ENCODE results near the gene FHOD3. TPM values are rescaled to one million over a fixed set of nuclear protein-coding genes. Genes with fewer than 3 reads are reported as not detected.
"Not testable (repeated sequence)": the region's sequence is repeated elsewhere in the genome, so short reads cannot be mapped to it uniquely, and the experiment has no call there.

The FHOD3 gene
- total RNA-seq, 3 donors from 2014 or later = 2.7 to 14.4 (median 4.0) TPM

- intact Hi-C loops (cut with DNase I, micrococcal nuclease) = no loop called here
- Histone ChIP-seq H3K9me3 (no peaks in the 10 kb centered on the region), H3K4me3 (no peak overlapping the region), H3K36me3 (ENCODE audit: low read depth) (no peaks in the 10 kb centered on the region), H3K4me1 (ENCODE audit: low read depth) (no peaks in the 10 kb centered on the region)
- TF ChIP-seq CTCF (IDR thresholded peaks at IDR 0.05) = no peak
- DNase-seq (no peak), ATAC-seq (no peak)
These were observed 513.9 kb downstream of the FHOD3 start for GRCh38 chr18:36811430-36811829.

GRCh38 chr18:36811955-36812354, 514.4 kb downstream of the FHOD3 start:
- no peaks in the 10 kb centered on the region for H3K4me1 ChIP-seq (ENCODE audit: low read depth)
- no peak for ATAC-seq
- no peaks in the 10 kb centered on the region for H3K9me3 ChIP-seq
- H3K36me3 ChIP-seq (ENCODE audit: low read depth) = no peaks in the 10 kb centered on the region
- no peak overlapping the region for H3K4me3 ChIP-seq
- DNase-seq = no peak
- intact Hi-C loops (cut with DNase I, micrococcal nuclease) = no loop called here
- no peak for TF ChIP-seq CTCF (IDR thresholded peaks at IDR 0.05)

GRCh38 chr18:36812678-36813077, 515.2 kb downstream of the FHOD3 start:
- no peak for ATAC-seq
- no peak for TF ChIP-seq CTCF (IDR thresholded peaks at IDR 0.05)
- Histone ChIP-seq H3K4me3 (no peak overlapping the region), H3K36me3 (ENCODE audit: low read depth) (no peaks in the 10 kb centered on the region), H3K9me3 (no peaks in the 10 kb centered on the region), H3K4me1 (ENCODE audit: low read depth) (no peaks in the 10 kb centered on the region)
- DNase-seq = no peak
- intact Hi-C loops (cut with DNase I, micrococcal nuclease) = no loop called here

GRCh38 chr18:36813101-36813775, 515.7 kb downstream of the FHOD3 start:
- no peak for DNase-seq

GRCh38 chr18:36813824-36814223, 516.3 kb downstream of the FHOD3 start:
- H3K9me3 ChIP-seq = no peaks in the 10 kb centered on the region
- no peak overlapping the region for H3K4me3 ChIP-seq
- no peak for TF ChIP-seq CTCF (IDR thresholded peaks at IDR 0.05)
- no peaks in the 10 kb centered on the region for H3K4me1 ChIP-seq (ENCODE audit: low read depth)
- no peak for DNase-seq
- no peak for ATAC-seq
- no peaks in the 10 kb centered on the region for H3K36me3 ChIP-seq (ENCODE audit: low read depth)
- intact Hi-C loops (cut with DNase I, micrococcal nuclease) = no loop called here

More at GRCh38 chr18:36813101-36813775, 515.7 kb downstream of the FHOD3 start:
- no peak for ATAC-seq
- no peaks in the 10 kb centered on the region for H3K36me3 ChIP-seq (ENCODE audit: low read depth)
- no peaks in the 10 kb centered on the region for H3K4me1 ChIP-seq (ENCODE audit: low read depth)
- intact Hi-C loops (cut with DNase I, micrococcal nuclease) = no loop called here
- TF ChIP-seq CTCF (IDR thresholded peaks at IDR 0.05) = no peak
- H3K4me3 ChIP-seq = no peak overlapping the region
- H3K9me3 ChIP-seq = no peaks in the 10 kb centered on the region

GRCh38 chr18:36814994-36815393, 517.5 kb downstream of the FHOD3 start:
- Histone ChIP-seq H3K36me3 (ENCODE audit: low read depth) (no peaks in the 10 kb centered on the region), H3K4me1 (ENCODE audit: low read depth) (no peaks in the 10 kb centered on the region), H3K9me3 (no peaks in the 10 kb centered on the region), H3K4me3 (no peak overlapping the region)
- DNase-seq = no peak
- no peak for ATAC-seq
- intact Hi-C loops (cut with DNase I, micrococcal nuclease) = no loop called here
- no peak for TF ChIP-seq CTCF (IDR thresholded peaks at IDR 0.05)

- H3K4me1 ChIP-seq (ENCODE audit: low read depth); ATAC-seq; H3K9me3 ChIP-seq; DNase-seq; intact Hi-C loops (cut with DNase I, micrococcal nuclease); H3K36me3 ChIP-seq (ENCODE audit: low read depth); H3K4me3 ChIP-seq: not testable (repeated sequence)
These were observed 518.6 kb downstream of the FHOD3 start for GRCh38 chr18:36816096-36816495.

Measured in mucosa of descending colon (tissue), 3 donors.